Esophagus squamous epithelium (tissue), 4 donors: ENCODE results near the gene VEPH1.

ENCODE experiments used
- CTCF ChIP-seq, 6 experiments: fragments of 450-650 bp in 4 of 6; fragments of 200-600 bp in 2 of 6; sonication (generic) in 2 of 6; IDR thresholded peaks; one replicate each; pipeline ENCODE4 v1.5.1; 2016 to 2019; ENCODE audit warnings: antibody characterized with exemption in 6 of 6, mild to moderate bottlenecking in 4 of 6, moderate library complexity in 4 of 6
- POLR2A ChIP-seq, 4 donors: fragments of 450-650 bp; IDR thresholded peaks; one replicate each; pipeline ENCODE4 v1.6.1; 2017; ENCODE audit warnings: antibody characterized with exemption in 4 of 4, mild to moderate bottlenecking in 4 of 4, moderate library complexity in 3 of 4

- no peak for TF ChIP-seq CTCF (IDR thresholded peaks at IDR 0.05)
- no peak for TF ChIP-seq POLR2A (IDR thresholded peaks at IDR 0.05)
Measured at GRCh38 chr3:157427901-157428300, 75.3 kb downstream of the VEPH1 start.
